NK-92 treated with Interleukin-12 subunit alpha and Interleukin-12 subunit beta, amount 100 ng/mL, for 24 hours (cell line): ENCODE measurements around the gene BOK.
A peak's percentile ranks its signal among the peaks of the same experiment; 100 is the strongest.

Source experiments
- DNase-seq: peaks from one replicate; lab custom pipeline; 2025; lab: John Stamatoyannopoulos, UW

The BOK gene

GRCh38 chr2:241601841-241602240, 43.3 kb downstream of the BOK start:
- DNase-seq, result no peak

DNA sequence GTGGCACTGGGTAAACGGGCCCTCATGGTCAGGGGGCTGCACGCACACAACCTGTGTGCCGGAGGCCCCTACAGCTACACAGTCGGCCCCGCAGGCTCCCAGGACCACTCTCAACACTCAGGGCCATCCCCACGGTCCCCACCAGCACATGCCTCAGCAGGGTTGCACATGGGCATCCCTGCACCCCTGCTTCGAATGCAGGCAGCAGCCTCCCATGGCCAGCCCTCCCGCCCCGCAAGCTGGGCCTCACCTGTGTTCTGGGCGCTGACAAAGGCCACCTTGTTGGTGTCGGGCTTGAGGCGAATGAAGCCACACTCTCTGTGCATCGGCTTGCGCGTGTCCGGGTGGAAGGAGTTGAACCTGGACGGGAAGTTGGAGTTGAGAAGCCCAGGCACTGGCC, 44.2 kb downstream of the BOK start:
- DNase-seq, result no peak

DNA sequence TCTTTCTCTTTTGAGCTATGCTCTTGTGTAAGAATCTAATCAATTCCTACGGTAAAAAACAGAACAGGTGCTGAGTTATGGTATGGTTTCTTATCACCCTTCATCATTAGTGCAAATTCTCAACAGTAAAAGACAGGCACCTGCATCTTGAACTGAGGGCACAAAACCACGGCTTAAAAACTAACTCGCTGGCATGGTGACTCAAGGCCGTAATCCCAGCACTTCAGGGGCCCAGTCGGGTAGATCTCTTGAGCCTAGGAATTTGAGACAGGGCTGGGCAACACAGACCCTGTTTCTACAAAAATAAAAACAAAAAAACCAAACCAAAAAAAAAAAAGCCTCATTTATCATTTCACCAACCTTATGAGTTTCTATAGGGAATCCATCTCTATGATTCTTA, 45.1 kb downstream of the BOK start:
- DNase-seq, result no peak

GRCh38 chr2:241606186-241606585, 47.6 kb downstream of the BOK start:
- DNase-seq, result no peak

- no peak for DNase-seq
Observed at GRCh38 chr2:241607162-241607885, 48.8 kb downstream of the BOK start.

DNA sequence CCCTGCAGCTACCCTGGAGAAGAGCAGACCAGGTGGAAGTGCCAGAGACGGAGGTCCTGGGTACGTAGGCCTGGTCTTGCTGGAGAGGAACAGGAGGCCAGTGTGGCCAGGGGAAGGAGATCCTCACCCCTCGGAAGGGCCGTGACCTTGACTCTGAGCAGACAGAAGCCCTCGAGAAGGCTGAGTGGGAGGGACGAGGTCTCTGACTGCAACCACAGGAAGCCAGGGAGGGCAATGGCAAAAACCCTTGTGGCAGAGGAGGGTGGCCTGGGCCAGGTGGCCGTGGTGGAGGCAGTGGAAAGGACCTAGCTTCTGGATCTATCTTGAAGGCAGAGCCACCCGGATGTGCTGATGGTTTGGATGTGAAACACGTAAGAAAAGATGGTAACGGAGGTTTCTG, 50.3 kb downstream of the BOK start:
- DNase-seq, result no peak

DNA sequence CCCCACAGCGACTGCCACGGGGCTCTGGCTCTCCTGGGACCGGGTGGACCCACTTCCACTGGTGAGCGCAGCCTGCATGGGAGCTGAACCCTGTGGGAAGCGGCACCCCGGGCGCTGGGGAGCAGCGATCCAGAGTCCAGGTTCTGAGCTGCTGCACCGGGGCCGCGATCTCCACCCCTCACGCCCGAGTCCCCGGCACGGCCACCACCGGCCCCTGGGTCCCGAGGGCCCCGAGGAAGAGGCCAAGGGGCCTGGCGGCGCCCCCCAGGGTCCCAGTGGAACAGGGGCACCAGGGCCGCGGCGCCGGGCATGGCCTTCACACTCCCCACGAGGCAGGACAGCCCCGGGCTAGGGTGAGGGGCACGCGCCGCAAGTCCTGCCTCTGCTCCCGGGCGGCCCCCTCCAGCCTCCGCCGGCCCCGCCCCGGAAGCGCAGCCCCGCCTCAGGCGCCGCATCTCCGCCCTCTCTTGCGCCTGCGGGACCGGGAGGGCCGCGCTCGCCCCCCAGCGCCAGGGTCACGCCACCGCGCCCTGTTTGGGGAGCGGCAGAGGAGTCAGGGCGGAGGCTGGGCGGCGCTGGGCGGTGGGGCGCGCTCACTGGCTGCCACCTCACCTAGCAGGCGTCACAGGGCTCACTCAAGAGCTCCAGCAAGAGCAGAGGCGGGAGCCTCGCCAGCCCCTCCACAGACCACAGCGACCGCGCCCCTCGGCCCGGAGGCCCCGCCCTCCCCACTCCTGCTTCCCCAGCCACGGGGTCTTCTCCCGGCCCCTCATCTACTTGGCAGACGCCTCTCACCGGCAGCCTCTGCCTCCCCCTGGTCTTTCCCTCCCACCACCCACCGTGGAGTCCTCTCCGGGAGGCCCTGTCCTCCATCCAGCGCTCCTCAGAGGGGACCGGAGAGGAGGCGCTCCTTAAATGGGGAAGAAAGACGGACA, 51.6 kb downstream of the BOK start:
- no peak for DNase-seq

DNA sequence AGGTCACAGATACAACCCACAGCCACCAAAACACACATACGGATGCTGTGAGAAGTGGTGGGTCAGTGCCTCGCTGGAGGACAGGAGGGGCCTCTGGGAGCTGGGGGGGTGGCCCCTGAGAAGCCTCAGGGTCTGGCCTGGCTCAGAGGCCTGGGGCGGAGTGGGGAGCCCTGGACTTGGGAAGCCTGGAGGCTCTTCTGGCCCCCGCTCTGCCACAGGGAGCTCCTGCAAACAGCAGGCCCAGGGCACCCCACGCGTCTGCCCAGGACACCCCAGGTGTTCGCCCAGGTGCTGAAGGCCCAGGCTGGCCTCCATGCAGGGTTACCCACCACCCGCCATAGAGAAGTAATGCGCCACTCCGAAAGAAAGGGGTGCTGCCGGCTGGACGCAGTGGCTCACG, 52.5 kb downstream of the BOK start:
- DNase-seq, result no peak

- no peak for DNase-seq
Observed at GRCh38 chr2:241612156-241613016, 53.8 kb downstream of the BOK start.

DNA sequence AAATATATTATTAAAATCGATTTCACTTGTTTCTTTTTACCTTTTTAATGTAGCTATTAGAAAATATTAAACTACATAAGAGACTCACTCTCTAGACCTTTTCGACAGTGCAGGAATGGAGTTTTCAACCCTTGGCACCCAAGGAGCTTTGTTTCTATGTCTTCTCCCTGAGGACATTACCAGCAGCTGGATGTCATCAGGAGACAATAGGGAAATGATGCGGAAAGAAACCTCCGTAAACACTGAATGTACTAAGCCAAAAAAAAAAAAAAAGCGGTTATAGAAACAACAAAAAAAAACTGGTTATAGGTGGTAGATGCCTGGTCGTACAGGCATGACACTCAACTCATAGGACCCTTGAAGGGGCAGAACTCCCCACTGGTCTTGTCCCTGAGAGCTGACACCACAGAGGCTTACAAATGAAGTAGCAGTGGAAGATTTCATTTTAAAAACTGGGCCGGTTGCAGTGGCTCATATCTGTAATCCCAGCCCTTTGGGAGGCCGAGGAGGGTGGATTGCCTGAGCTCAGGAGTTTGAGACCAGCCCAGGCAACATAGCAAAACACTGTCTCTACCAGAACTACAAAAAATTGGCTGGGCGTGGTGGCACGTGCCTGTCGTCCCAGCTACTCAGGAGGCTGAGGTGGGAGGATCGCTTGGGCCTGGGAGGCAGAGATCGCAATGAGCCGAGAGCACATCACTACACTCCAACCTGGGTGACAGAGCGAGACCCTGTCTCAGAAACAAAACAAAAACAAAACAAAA, 54.7 kb downstream of the BOK start:
- no peak for DNase-seq

DNA sequence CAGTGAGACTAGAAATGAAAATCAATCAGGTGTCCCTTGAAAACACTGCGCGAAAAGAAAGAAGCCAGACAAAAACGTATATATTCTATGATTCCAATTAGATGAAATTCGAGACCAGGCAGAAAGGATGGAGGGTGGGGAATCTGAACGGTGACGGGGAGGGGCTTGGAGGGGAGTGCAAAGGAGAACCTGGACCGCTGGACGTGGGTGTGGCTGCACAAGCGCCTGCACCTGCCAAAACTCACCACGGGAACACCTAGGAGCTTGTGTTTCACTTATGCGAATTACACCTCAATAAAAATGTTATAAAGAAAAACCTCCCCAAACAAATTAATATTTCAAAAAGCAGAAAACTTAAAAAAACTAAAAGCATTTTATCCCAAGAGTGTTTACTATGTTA, 56.5 kb downstream of the BOK start:
- no peak for DNase-seq

GRCh38 chr2:241615522-241616052, 57.0 kb downstream of the BOK start:
- DNase-seq, result no peak

GRCh38 chr2:241616168-241617125, 57.9 kb downstream of the BOK start:
- no peak for DNase-seq

DNA sequence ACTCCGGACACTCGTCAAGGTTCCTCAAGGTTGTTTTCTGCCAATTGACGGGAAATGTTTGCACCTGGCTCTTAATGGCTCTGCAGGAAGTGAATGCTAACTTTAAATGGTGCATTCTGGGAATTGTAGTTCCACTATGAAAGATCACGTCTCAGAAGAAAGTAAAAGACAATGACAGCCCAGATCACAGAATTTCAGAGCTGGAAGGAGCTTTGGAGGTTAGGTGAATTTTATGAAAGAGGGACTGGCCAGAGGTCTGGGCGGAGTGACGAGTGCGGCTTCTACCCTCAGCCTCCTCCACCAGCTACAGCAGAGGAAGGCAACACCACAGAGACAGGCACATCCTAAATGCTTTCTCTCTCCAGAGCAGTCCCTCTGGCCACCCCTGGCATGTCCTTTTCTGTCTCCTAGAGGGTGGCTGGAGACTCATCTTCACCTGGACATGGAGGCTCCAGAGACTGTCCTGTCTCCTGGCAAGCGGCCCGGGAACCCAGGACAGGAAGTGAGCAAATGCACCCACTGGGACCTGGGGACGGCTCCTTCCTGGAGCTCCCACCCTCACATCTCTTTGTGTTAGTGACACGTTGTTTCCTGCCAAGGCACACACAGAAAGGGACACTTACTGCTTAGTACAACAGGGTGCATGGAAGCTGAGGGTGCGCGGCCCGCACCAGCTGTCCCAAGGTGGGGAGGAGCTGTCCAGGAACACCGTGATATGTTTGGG, 59.0 kb downstream of the BOK start:
- no peak for DNase-seq

- no peak for DNase-seq
Observed at GRCh38 chr2:241618296-241618805, 59.8 kb downstream of the BOK start.

DNA sequence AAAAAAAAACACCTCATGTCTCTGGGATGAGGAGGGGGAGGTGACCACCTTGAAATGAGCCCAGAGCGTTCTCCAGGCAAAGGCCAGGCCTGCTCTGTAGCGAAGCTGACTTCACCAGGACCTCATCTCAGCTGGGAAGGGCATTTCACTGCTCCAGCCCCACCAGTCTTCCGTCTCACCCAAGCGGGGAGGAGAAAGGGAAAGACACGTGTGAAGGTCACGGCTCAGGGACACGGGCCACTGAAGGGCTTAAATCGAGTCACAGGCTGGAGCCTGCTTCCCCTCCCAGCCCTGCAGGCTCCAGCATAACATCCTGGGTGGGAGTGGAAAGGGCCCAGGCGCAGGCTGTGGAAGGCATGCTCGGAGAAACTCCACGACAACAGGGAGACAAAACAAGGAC, 60.3 kb downstream of the BOK start:
- no peak for DNase-seq

- DNase-seq, result no peak
Observed at GRCh38 chr2:241619597-241620418, 61.3 kb downstream of the BOK start.

- peak; percentile 43 for DNase-seq
Observed at GRCh38 chr2:241620419-241620769, 61.8 kb downstream of the BOK start.
